Sciatic nerve (tissue), 2 donors: ENCODE results near the gene TERT. TPM values are rescaled to one million over a fixed set of nuclear protein-coding genes. Genes with fewer than 3 reads are reported as not detected.
"Not testable (repeated sequence)": the region's sequence is repeated elsewhere in the genome, so short reads cannot be mapped to it uniquely, and the experiment has no call there.

Experiments used
- ATAC-seq: fragments of 200-7000 bp; cut with Tn5 transposase; one replicate; pipeline ENCODE4 v1.9.1; 2020; ENCODE audit warnings: mild to moderate bottlenecking, moderate library complexity
- DNase-seq: peaks from one replicate; pipeline ENCODE4 v3.0.0-alpha.2; 2020; ENCODE audit warnings: low spot score
- intact Hi-C: fragments of 100-400 bp; cut with DNase I; formaldehyde crosslinking; loops from one replicate; pipeline ENCODE4 v1.14.2; 2022
- total RNA-seq: library from RNA; stranded (reverse); fragmentation: NEBNext Ultra II Directional; extraction: Animal tissue kit (Norgen Biotek cat#: 25700); gene quantifications from one replicate; pipeline ENCODE4 v1.2.1, GENCODE V29; 2021
- donor health status: DM: no; HTN: no; CAD: no.
- donor health status: DM: no; HTN: no; CAD: no.

Gene TERT
- total RNA-seq, 1 donor from 2014 or later, result 0.85 TPM

- DNase-seq, intact Hi-C loops, ATAC-seq: not testable (repeated sequence)
Measured at GRCh38 chr5:1282993-1283728, 11.7 kb downstream of the TERT start.

- ATAC-seq (no peak), DNase-seq (no peak)
- intact Hi-C loops, result no loop called here
Measured at GRCh38 chr5:1282131-1282992, 12.5 kb downstream of the TERT start.

- ATAC-seq (no peak), DNase-seq (no peak)
- intact Hi-C loops, result no loop called here
Measured at GRCh38 chr5:1281038-1281882, 13.6 kb downstream of the TERT start.

GRCh38 chr5:1280177-1281037, 14.5 kb downstream of the TERT start:
- intact Hi-C loops, result no loop called here
- no peak for ATAC-seq
- DNase-seq, result peak; percentile 47

GRCh38 chr5:1279443-1280151, 15.3 kb downstream of the TERT start:
- no peak for DNase-seq
- no peak for ATAC-seq
- intact Hi-C loops, result no loop called here

GRCh38 chr5:1278656-1279442, 16.0 kb downstream of the TERT start:
- no peak for DNase-seq
- no peak for ATAC-seq
- intact Hi-C loops, result no loop called here

GRCh38 chr5:1278216-1278615, 16.7 kb downstream of the TERT start:
- no peak for DNase-seq
- intact Hi-C loops, result no loop called here
- no peak for ATAC-seq

GRCh38 chr5:1277781-1278180, 17.1 kb downstream of the TERT start:
- intact Hi-C loops, result no loop called here
- no peak for ATAC-seq
- no peak for DNase-seq

- DNase-seq (no peak), ATAC-seq (no peak)
- intact Hi-C loops, result no loop called here
Measured at GRCh38 chr5:1277331-1277730, 17.5 kb downstream of the TERT start.

- DNase-seq (no peak), ATAC-seq (no peak)
- intact Hi-C loops, result no loop called here
Measured at GRCh38 chr5:1276930-1277329, 17.9 kb downstream of the TERT start.

GRCh38 chr5:1275397-1276391, 19.2 kb downstream of the TERT start:
- ATAC-seq, intact Hi-C loops, DNase-seq: not testable (repeated sequence)

- intact Hi-C loops, result no loop called here
- ATAC-seq, result no peak
Measured at GRCh38 chr5:1274471-1274870, 20.4 kb downstream of the TERT start.

GRCh38 chr5:1273745-1274144, 21.1 kb downstream of the TERT start:
- intact Hi-C loops, result no loop called here
- DNase-seq (no peak), ATAC-seq (no peak)

More at GRCh38 chr5:1274471-1274870, 20.4 kb downstream of the TERT start:
- no peak for DNase-seq

GRCh38 chr5:1272201-1272600, 22.7 kb downstream of the TERT start:
- no peak for DNase-seq
- intact Hi-C loops, result no loop called here
- ATAC-seq, result no peak

GRCh38 chr5:1270933-1271914, 23.6 kb downstream of the TERT start:
- ATAC-seq (no peak), DNase-seq (no peak)
- intact Hi-C loops, result no loop called here
